Mesenchymal stem cell (in vitro differentiated cells and primary cell): ENCODE data around the gene TM4SF18.
A peak's percentile ranks its signal among the peaks of the same experiment; 100 is the strongest.

Source experiments
- DNase-seq: peaks from one replicate; pipeline ENCODE4 v3.0.0-alpha.2; 2013
- H2AFZ ChIP-seq: one replicate; pipeline ENCODE4 v1.6.1; 2013; ENCODE audit warnings: low read depth, mild to moderate bottlenecking, control low read depth, inconsistent platforms, low read length, moderate library complexity
- H2AK5ac ChIP-seq: 2 replicates; pipeline ENCODE4 v1.6.1; 2013; ENCODE audit warnings: low read length, moderate library complexity, mild to moderate bottlenecking, inconsistent platforms; ENCODE audit not compliant: severe bottlenecking
- H2BK120ac ChIP-seq: one replicate; pipeline ENCODE4 v1.6.1; 2013; ENCODE audit warnings: low read depth, mild to moderate bottlenecking, inconsistent platforms, low read length, moderate library complexity
- H2BK12ac ChIP-seq, 2 experiments: one replicate each; pipeline ENCODE4 v1.6.1; 2013; ENCODE audit warnings: inconsistent platforms in 2 of 2, low read length in 2 of 2, mild to moderate bottlenecking in 2 of 2, moderate library complexity in 2 of 2, control low read depth in 1 of 2
- H2BK15ac ChIP-seq: one replicate; pipeline ENCODE4 v1.6.1; 2013; ENCODE audit warnings: mild to moderate bottlenecking, low read depth, inconsistent platforms; ENCODE audit not compliant: poor library complexity, severe bottlenecking
- H2BK5ac ChIP-seq: 2 replicates; pipeline ENCODE4 v1.6.1; 2013; ENCODE audit warnings: low read depth, mild to moderate bottlenecking, low read length, control low read depth, inconsistent platforms; ENCODE audit not compliant: poor library complexity, severe bottlenecking
- H3K14ac ChIP-seq, 2 experiments: one replicate each; pipeline ENCODE4 v1.6.1; 2013; ENCODE audit warnings: inconsistent platforms in 2 of 2, low read length in 2 of 2, control low read depth in 1 of 2, mild to moderate bottlenecking in 1 of 2, moderate library complexity in 1 of 2
- H3K18ac ChIP-seq, 2 experiments: one replicate each; pipeline ENCODE4 v1.6.1; 2013; ENCODE audit warnings: inconsistent platforms in 2 of 2, low read length in 2 of 2, control low read depth in 1 of 2, low read depth in 1 of 2, mild to moderate bottlenecking in 1 of 2
- H3K23ac ChIP-seq, 2 experiments: one replicate each; pipeline ENCODE4 v1.6.1; 2013; ENCODE audit warnings: inconsistent platforms in 2 of 2, low read length in 2 of 2, mild to moderate bottlenecking in 2 of 2, moderate library complexity in 2 of 2, control low read depth in 1 of 2
- H3K27ac ChIP-seq: 2 replicates; pipeline ENCODE4 v1.5.1; 2013; ENCODE audit warnings: mild to moderate bottlenecking, moderate library complexity, low read length, control low read depth, inconsistent platforms; ENCODE audit not compliant: poor library complexity, severe bottlenecking
- H3K27me3 ChIP-seq, 2 experiments: 2 replicates each; pipeline versions ENCODE4 v1.6.1 to v1.7.0; 2013; ENCODE audit warnings: low read length in 2 of 2, mild to moderate bottlenecking in 2 of 2, moderate library complexity in 2 of 2, control low read depth in 1 of 2, inconsistent platforms in 1 of 2; ENCODE audit not compliant: control insufficient read depth in 1 of 2, insufficient read depth in 1 of 2
- H3K36me3 ChIP-seq, 2 experiments: 2 replicates each; pipeline versions ENCODE4 v1.6.1 to v1.7.0; 2013; ENCODE audit warnings: low read length in 2 of 2, control low read depth in 1 of 2, inconsistent platforms in 1 of 2, low read depth in 1 of 2, mild to moderate bottlenecking in 1 of 2; ENCODE audit not compliant: insufficient read depth in 2 of 2, control insufficient read depth in 1 of 2
- H3K4ac ChIP-seq, 2 experiments: one replicate each; pipeline ENCODE4 v1.6.1; 2013; ENCODE audit warnings: inconsistent platforms in 2 of 2, low read length in 2 of 2, mild to moderate bottlenecking in 2 of 2, moderate library complexity in 2 of 2, control low read depth in 1 of 2, low read depth in 1 of 2
- H3K4me1 ChIP-seq: 2 replicates; pipeline ENCODE4 v1.6.1; 2013; ENCODE audit warnings: low read depth, low read length, control low read depth; ENCODE audit not compliant: control insufficient read depth, insufficient read depth
- H3K4me2 ChIP-seq: 2 replicates; pipeline ENCODE4 v1.6.1; 2013; ENCODE audit warnings: low read length, mild to moderate bottlenecking, inconsistent platforms; ENCODE audit not compliant: poor library complexity, severe bottlenecking
- H3K4me3 ChIP-seq, 2 experiments: 2 replicates each; pipeline versions ENCODE4 v1.5.1 to v1.7.0; 2013; ENCODE audit warnings: low read length in 2 of 2, mild to moderate bottlenecking in 2 of 2, control low read depth in 1 of 2, low read depth in 1 of 2; ENCODE audit not compliant: insufficient read depth in 1 of 2
- H3K79me1 ChIP-seq: replicated peaks from 2 replicates; pipeline ENCODE4 v1.6.1; 2013; ENCODE audit warnings: mild to moderate bottlenecking, control low read depth, low read length, inconsistent platforms; ENCODE audit not compliant: poor library complexity, severe bottlenecking
- H3K9ac ChIP-seq: 2 replicates; pipeline ENCODE4 v1.7.0; 2013; ENCODE audit warnings: mild to moderate bottlenecking, low read length, moderate library complexity
- H3K9me3 ChIP-seq: 2 replicates; pipeline ENCODE4 v1.7.0; 2013; ENCODE audit warnings: mild to moderate bottlenecking, low read length; ENCODE audit not compliant: control insufficient read depth
- H4K8ac ChIP-seq: one replicate; pipeline ENCODE4 v1.6.1; 2013; ENCODE audit warnings: inconsistent platforms, mild to moderate bottlenecking, low read length, moderate library complexity
- H4K91ac ChIP-seq: one replicate; pipeline ENCODE4 v1.6.1; 2013; ENCODE audit warnings: mild to moderate bottlenecking, low read length, inconsistent platforms
- WGBS: methylation state at CpG from one replicate; pipeline ENCODE4 v1.1.7; 2013; ENCODE audit warnings: mixed read lengths; 5-methylcytosine and 5-hydroxymethylcytosine counted together

Gene TM4SF18

DNA sequence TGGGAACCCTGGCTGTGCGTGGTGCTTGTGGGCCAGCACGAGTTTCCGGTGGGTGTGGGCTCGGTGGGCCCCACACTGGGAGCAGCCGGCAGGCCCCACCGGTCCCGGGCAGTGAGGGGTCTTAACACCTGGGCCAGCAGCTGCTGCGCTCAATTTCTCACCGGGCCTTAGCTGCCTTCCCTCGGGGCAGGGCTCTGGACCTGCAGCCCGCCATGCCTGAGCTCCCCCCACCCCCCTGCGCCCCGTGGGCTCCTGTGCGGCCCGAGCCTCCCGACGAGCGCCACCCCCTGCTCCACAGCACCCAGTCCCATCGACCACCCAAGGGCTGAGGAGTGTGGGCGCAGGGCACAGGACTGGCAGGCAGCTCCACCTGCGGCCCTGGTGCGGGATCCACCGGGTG lies 49.4 kb downstream of the TM4SF18 start:
- no peak overlapping the region for H2AK5ac ChIP-seq
- H3K9me3 ChIP-seq: no peaks in the 10 kb centered on the region
- 98% methylated on average over 19 of the region's 23 CpGs for WGBS
- H3K14ac ChIP-seq: no peak overlapping the region
- no peak overlapping the region for H3K4ac ChIP-seq
- H2BK12ac ChIP-seq: peak overlapping the region in 1 of 2 experiments; percentile 63
- H3K9ac ChIP-seq: no peak overlapping the region
- H3K27me3 ChIP-seq: no peaks in the 10 kb centered on the region
- H3K4me2 ChIP-seq: no peak overlapping the region
- no peak overlapping the region for H3K18ac ChIP-seq
- H4K8ac ChIP-seq: no peak overlapping the region
- DNase-seq: no peak
- no peak overlapping the region for H3K23ac ChIP-seq
- H3K79me1 ChIP-seq: no peaks in the 10 kb centered on the region
- no peak overlapping the region for H2BK15ac ChIP-seq
- no peaks in the 10 kb centered on the region for H3K36me3 ChIP-seq
- no peak overlapping the region for H2AFZ ChIP-seq
- H4K91ac ChIP-seq: no peak overlapping the region
- peaks cover 2% of the 10 kb centered on the region for H3K4me1 ChIP-seq
- H2BK5ac ChIP-seq: no peak overlapping the region
- no peak overlapping the region for H2BK120ac ChIP-seq
- H3K4me3 ChIP-seq: no peak overlapping the region
- H3K27ac ChIP-seq: no peak overlapping the region

GRCh38 chr3:149283401-149283800 lies 50.0 kb downstream of the TM4SF18 start:
- H4K8ac ChIP-seq: no peak overlapping the region
- H2BK5ac ChIP-seq: no peak overlapping the region
- H2AK5ac ChIP-seq: no peak overlapping the region
- H3K9me3 ChIP-seq: no peaks in the 10 kb centered on the region
- H2BK120ac ChIP-seq: no peak overlapping the region
- no peak overlapping the region for H3K18ac ChIP-seq
- no peak overlapping the region for H3K27ac ChIP-seq
- 99% methylated on average over 5 of the region's 5 CpGs for WGBS
- H3K14ac ChIP-seq: no peak overlapping the region
- no peak overlapping the region for H4K91ac ChIP-seq
- no peak overlapping the region for H3K9ac ChIP-seq
- no peak overlapping the region for H3K4ac ChIP-seq
- no peak overlapping the region for H2BK12ac ChIP-seq
- peaks cover 2% of the 10 kb centered on the region for H3K4me1 ChIP-seq
- H2BK15ac ChIP-seq: no peak overlapping the region
- H3K79me1 ChIP-seq: no peaks in the 10 kb centered on the region
- no peaks in the 10 kb centered on the region for H3K36me3 ChIP-seq
- DNase-seq: no peak
- H3K27me3 ChIP-seq: no peaks in the 10 kb centered on the region
- H3K4me3 ChIP-seq: no peak overlapping the region
- H3K23ac ChIP-seq: no peak overlapping the region
- no peak overlapping the region for H2AFZ ChIP-seq
- H3K4me2 ChIP-seq: no peak overlapping the region

DNA sequence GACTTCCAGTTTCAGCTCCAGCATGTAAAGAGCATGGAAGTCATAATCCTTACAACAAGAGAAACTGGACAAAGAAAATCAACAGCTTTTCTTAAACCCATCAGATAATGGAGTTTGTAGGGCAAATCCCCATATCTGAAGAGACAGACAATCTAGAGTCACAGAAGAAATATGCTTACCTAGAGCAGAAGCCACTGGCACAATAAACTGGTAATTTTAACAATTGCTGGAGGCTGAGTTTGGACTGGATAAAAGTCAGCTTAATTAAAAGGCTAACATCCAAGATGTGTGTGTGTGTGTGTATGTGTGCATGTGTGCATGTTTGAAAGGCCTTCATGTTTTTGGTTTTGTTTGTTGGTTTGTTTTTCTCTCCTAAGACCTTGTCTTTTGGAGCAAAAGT lies 50.6 kb downstream of the TM4SF18 start:
- H2BK120ac ChIP-seq: no peak overlapping the region
- no peak overlapping the region for H2AK5ac ChIP-seq
- no peak overlapping the region for H3K27ac ChIP-seq
- no peak for DNase-seq
- H3K14ac ChIP-seq: no peak overlapping the region
- H3K9me3 ChIP-seq: no peaks in the 10 kb centered on the region
- H3K18ac ChIP-seq: no peak overlapping the region
- no peaks in the 10 kb centered on the region for H3K27me3 ChIP-seq
- no peak overlapping the region for H2BK5ac ChIP-seq
- no peaks in the 10 kb centered on the region for H3K79me1 ChIP-seq
- no peak overlapping the region for H3K4me2 ChIP-seq
- H3K4me3 ChIP-seq: no peak overlapping the region
- no peak overlapping the region for H3K4ac ChIP-seq
- no peak overlapping the region for H3K9ac ChIP-seq
- no peak overlapping the region for H3K23ac ChIP-seq
- H2BK15ac ChIP-seq: no peak overlapping the region
- no peaks in the 10 kb centered on the region for H3K36me3 ChIP-seq
- peaks cover 2% of the 10 kb centered on the region for H3K4me1 ChIP-seq
- H2AFZ ChIP-seq: no peak overlapping the region
- no peak overlapping the region for H4K91ac ChIP-seq
- H4K8ac ChIP-seq: no peak overlapping the region
- H2BK12ac ChIP-seq: no peak overlapping the region

DNA sequence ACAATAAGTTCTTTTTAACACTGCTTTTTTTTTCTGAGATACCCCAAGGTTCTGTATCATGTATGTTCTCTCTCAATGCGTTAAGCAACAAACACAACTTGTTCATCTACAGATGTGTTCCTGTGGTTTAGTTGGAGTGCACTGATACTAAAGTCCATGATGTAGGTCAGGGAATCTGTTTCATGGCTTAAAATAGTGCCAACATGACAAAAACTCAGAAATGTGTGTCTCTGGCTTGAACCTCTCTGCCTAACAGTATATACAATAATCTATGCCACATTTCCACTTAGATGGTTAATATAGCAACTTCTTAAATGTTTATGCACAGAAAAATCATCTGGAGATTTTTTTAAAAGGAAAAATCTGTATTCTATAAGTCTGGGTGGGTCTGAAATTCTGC lies 51.1 kb downstream of the TM4SF18 start:
- no peak overlapping the region for H3K4me2 ChIP-seq
- no peak overlapping the region for H3K4ac ChIP-seq
- no peak overlapping the region for H3K4me3 ChIP-seq
- no peak overlapping the region for H3K14ac ChIP-seq
- no peak overlapping the region for H2AK5ac ChIP-seq
- H3K18ac ChIP-seq: no peak overlapping the region
- no peak overlapping the region for H3K27ac ChIP-seq
- no peak for DNase-seq
- H3K36me3 ChIP-seq: no peaks in the 10 kb centered on the region
- H3K79me1 ChIP-seq: no peaks in the 10 kb centered on the region
- no peak overlapping the region for H2BK5ac ChIP-seq
- H3K9me3 ChIP-seq: no peaks in the 10 kb centered on the region
- WGBS: 100% methylated on average over 1 of the region's 1 CpG
- H4K8ac ChIP-seq: no peak overlapping the region
- H3K27me3 ChIP-seq: no peaks in the 10 kb centered on the region
- H2AFZ ChIP-seq: no peak overlapping the region
- H3K9ac ChIP-seq: no peak overlapping the region
- H2BK12ac ChIP-seq: no peak overlapping the region
- no peak overlapping the region for H2BK120ac ChIP-seq
- peaks cover 2% of the 10 kb centered on the region for H3K4me1 ChIP-seq
- no peak overlapping the region for H3K23ac ChIP-seq
- no peak overlapping the region for H2BK15ac ChIP-seq
- H4K91ac ChIP-seq: no peak overlapping the region
